NCI-H2171 treated with DMSO at 0.1 percent for 48 hours (cell line): ENCODE data around the gene CHD6.

Source experiments
- DNase-seq: peaks from one replicate; lab custom pipeline; 2025; lab: John Stamatoyannopoulos, UW

The CHD6 gene

GRCh38 chr20:41509316-41510200 is 108.6 kb downstream of the CHD6 start:
- DNase-seq, result no peak

GRCh38 chr20:41508335-41508734 is 109.8 kb downstream of the CHD6 start:
- DNase-seq, result no peak

- DNase-seq, result no peak
Observed at GRCh38 chr20:41507851-41508250, 110.3 kb downstream of the CHD6 start.

- DNase-seq, result no peak
Observed at GRCh38 chr20:41507436-41507835, 110.7 kb downstream of the CHD6 start.

- DNase-seq, result no peak
Observed at GRCh38 chr20:41506192-41506915, 111.8 kb downstream of the CHD6 start.

- no peak for DNase-seq
Observed at GRCh38 chr20:41505184-41505583, 113.0 kb downstream of the CHD6 start.

- no peak for DNase-seq
Observed at GRCh38 chr20:41501376-41501775, 116.8 kb downstream of the CHD6 start.

- peak; percentile 20 for DNase-seq
Observed at GRCh38 chr20:41499961-41500725, 118.0 kb downstream of the CHD6 start.

GRCh38 chr20:41499064-41499463 is 119.1 kb downstream of the CHD6 start:
- DNase-seq, result no peak

GRCh38 chr20:41497186-41497895 is 120.8 kb downstream of the CHD6 start:
- no peak for DNase-seq

GRCh38 chr20:41494451-41494850 is 123.7 kb downstream of the CHD6 start:
- DNase-seq, result no peak

GRCh38 chr20:41483553-41483930 is 134.6 kb downstream of the CHD6 start:
- DNase-seq, result no peak

GRCh38 chr20:41482647-41483552 is 135.3 kb downstream of the CHD6 start:
- DNase-seq, result no peak

GRCh38 chr20:41480054-41480770 is 138.0 kb downstream of the CHD6 start:
- no peak for DNase-seq

GRCh38 chr20:41479113-41479512 is 139.1 kb downstream of the CHD6 start:
- no peak for DNase-seq

GRCh38 chr20:41478026-41478425 is 140.2 kb downstream of the CHD6 start:
- no peak for DNase-seq

- no peak for DNase-seq
Observed at GRCh38 chr20:41476446-41476845, 141.7 kb downstream of the CHD6 start.

GRCh38 chr20:41476013-41476441 is 142.2 kb downstream of the CHD6 start:
- DNase-seq, result peak; percentile 92

- no peak for DNase-seq
Observed at GRCh38 chr20:41475503-41475902, 142.7 kb downstream of the CHD6 start.
